PC-9 (cell line): ENCODE results near the gene PTPMT1. TPM values are rescaled to one million over a fixed set of nuclear protein-coding genes. Genes with fewer than 3 reads are reported as not detected.
A peak's percentile ranks its signal among the peaks of the same experiment; 100 is the strongest.

Experiments
- BruUV-seq: library from RNA; stranded (reverse); fragments of 400-500 nt; replicated peaks from 2 replicates; lab custom pipeline; 2021; lab: Mats Ljungman, UMichigan
- CTCF ChIA-PET: fragments of 300-600 bp; sonication (Branson Sonifier 250); formaldehyde crosslinking; loops from one replicate; lab custom pipeline; 2022; ENCODE audit warnings: antibody characterized with exemption; lab: Charles Lee
- POLR2A ChIA-PET: fragments of 300-600 bp; sonication (Branson Sonifier 250); formaldehyde crosslinking; loops from one replicate; lab custom pipeline; 2022; ENCODE audit warnings: antibody characterized with exemption; ENCODE audit not compliant: unreplicated experiment; lab: Charles Lee
- DNase-seq, 2 experiments: peaks; one replicate each; pipeline versions ENCODE4 v3.0.0 to v3.0.0-alpha.2; 2015 to 2022; ENCODE audit warnings: mixed read lengths in 1 of 2
- H2AFZ ChIP-seq: fragments of 200-600 bp; sonication (generic); 2 replicates; pipeline ENCODE4 v1.8.1; 2017; ENCODE audit warnings: antibody characterized with exemption
- H3F3A ChIP-seq: fragments of 200-600 bp; sonication (generic); 2 replicates; pipeline ENCODE4 v1.8.1; 2017; ENCODE audit warnings: antibody characterized with exemption, mild to moderate bottlenecking, low read depth; ENCODE audit not compliant: insufficient read depth
- H3K27ac ChIP-seq: fragments of 200-600 bp; sonication (generic); 2 replicates; pipeline ENCODE4 v1.6.1; 2016; ENCODE audit warnings: mixed run types
- H3K27me3 ChIP-seq: fragments of 200-600 bp; sonication (generic); 2 replicates; pipeline ENCODE4 v1.6.1; 2016; ENCODE audit warnings: low read depth, mixed run types; ENCODE audit not compliant: insufficient read depth
- H3K36me3 ChIP-seq: fragments of 200-600 bp; sonication (generic); 2 replicates; pipeline ENCODE4 v1.6.1; 2016; ENCODE audit warnings: low read depth, mixed run types
- H3K4me1 ChIP-seq: fragments of 200-600 bp; sonication (generic); replicated peaks from 2 replicates; pipeline ENCODE4 v1.6.1; 2016; ENCODE audit warnings: mixed run types; ENCODE audit not compliant: insufficient read depth
- H3K4me2 ChIP-seq: fragments of 200-600 bp; sonication (generic); 2 replicates; pipeline ENCODE4 v1.6.1; 2017; ENCODE audit warnings: mixed run types
- H3K4me3 ChIP-seq: fragments of 200-600 bp; sonication (generic); 2 replicates; pipeline ENCODE4 v1.6.1; 2016; ENCODE audit warnings: mixed run types
- H3K79me2 ChIP-seq: fragments of 200-600 bp; sonication (generic); 2 replicates; pipeline ENCODE4 v1.6.1; 2017; ENCODE audit warnings: low read depth, mixed run types
- H3K9me2 ChIP-seq: fragments of 200-600 bp; sonication (generic); 2 replicates; pipeline ENCODE4 v1.8.1; 2017; ENCODE audit warnings: mild to moderate bottlenecking; ENCODE audit not compliant: insufficient read depth
- H3K9me3 ChIP-seq: fragments of 200-600 bp; sonication (generic); 2 replicates; pipeline ENCODE4 v1.8.1; 2016; ENCODE audit warnings: low read depth; ENCODE audit not compliant: insufficient read depth
- H4K20me1 ChIP-seq: fragments of 200-600 bp; sonication (generic); 2 replicates; pipeline ENCODE4 v1.8.1; 2017; ENCODE audit not compliant: insufficient read depth
- CTCF ChIP-seq: fragments of 200-600 bp; sonication (generic); conservative IDR thresholded peaks from 2 replicates; pipeline ENCODE4 v1.6.1; 2017; ENCODE audit warnings: mixed run types, antibody characterized with exemption, mild to moderate bottlenecking, moderate library complexity
- EZH2 ChIP-seq: fragments of 200-600 bp; sonication (generic); IDR thresholded peaks from 2 replicates; pipeline ENCODE4 v1.8.0; 2017; ENCODE audit warnings: antibody characterized with exemption, low read depth
- intact Hi-C: fragments of 100-400 bp; cut with micrococcal nuclease; formaldehyde crosslinking; loops from one replicate; pipeline ENCODE4 v1.10.0; 2022; ENCODE audit not compliant: unreplicated experiment
- total RNA-seq: library from RNA; stranded (reverse); gene quantifications from 2 replicates; pipeline ENCODE4 v1.2.3, GENCODE V29; 2021

PTPMT1 gene
- total RNA-seq, 1 experiment from 2014 or later = 79.0 TPM

GRCh38 chr11:47615249-47615648, 49.9 kb downstream of the PTPMT1 start:
- DNase-seq = no peak
- peaks cover 3% of the 10 kb centered on the region for H3F3A ChIP-seq
- no peak overlapping the region for H2AFZ ChIP-seq
- H3K79me2 ChIP-seq = no peaks in the 10 kb centered on the region
- H3K27me3 ChIP-seq = no peaks in the 10 kb centered on the region
- no TSS peak for BruUV-seq
- no peak overlapping the region for H3K4me3 ChIP-seq
- intact Hi-C loops = loop anchor here (5.0 kb wide), 1 partner anchor 163 kb away; no protein-coding TSS in a partner anchor
- H3K4me2 ChIP-seq = no peak overlapping the region
- no peaks in the 10 kb centered on the region for H3K36me3 ChIP-seq
- CTCF ChIA-PET = no interaction called here
- no peaks in the 10 kb centered on the region for H3K9me3 ChIP-seq
- H3K9me2 ChIP-seq = no peaks in the 10 kb centered on the region
- POLR2A ChIA-PET = no interaction called here
- H4K20me1 ChIP-seq = no peaks in the 10 kb centered on the region
- H3K4me1 ChIP-seq = no peaks in the 10 kb centered on the region
- H3K27ac ChIP-seq = no peak overlapping the region
- TF ChIP-seq CTCF (no peak), EZH2 (no peak)

GRCh38 chr11:47616726-47617416, 51.5 kb downstream of the PTPMT1 start:
- Histone ChIP-seq H3K9me2 (no peaks in the 10 kb centered on the region), H3K4me2 (no peak overlapping the region), H3F3A (peaks cover 3% of the 10 kb centered on the region), H2AFZ (no peak overlapping the region), H3K4me1 (no peaks in the 10 kb centered on the region), H3K4me3 (no peak overlapping the region), H4K20me1 (no peaks in the 10 kb centered on the region), H3K27me3 (no peaks in the 10 kb centered on the region), H3K36me3 (peaks cover 8% of the 10 kb centered on the region), H3K27ac (no peak overlapping the region), H3K79me2 (no peaks in the 10 kb centered on the region), H3K9me3 (no peaks in the 10 kb centered on the region)
- no TSS peak for BruUV-seq
- TF ChIP-seq EZH2 (no peak), CTCF (peak; percentile 69)
- POLR2A ChIA-PET = no interaction called here
- intact Hi-C loops = loop anchor here (2.0 to 5.0 kb wide), 2 partner anchors 165 to 242 kb away; no protein-coding TSS in a partner anchor
- CTCF ChIA-PET = no interaction called here
- peak in 1 of 2 experiments; percentile 32 for DNase-seq

- Histone ChIP-seq H3K9me3 (no peaks in the 10 kb centered on the region), H3F3A (peaks cover 3% of the 10 kb centered on the region), H3K27ac (no peak overlapping the region), H3K36me3 (peaks cover 11% of the 10 kb centered on the region), H2AFZ (no peak overlapping the region), H3K4me3 (no peak overlapping the region), H4K20me1 (no peaks in the 10 kb centered on the region), H3K79me2 (no peaks in the 10 kb centered on the region), H3K4me1 (no peaks in the 10 kb centered on the region), H3K9me2 (no peaks in the 10 kb centered on the region), H3K4me2 (no peak overlapping the region), H3K27me3 (no peaks in the 10 kb centered on the region)
- intact Hi-C loops = loop anchor here (2.0 to 5.0 kb wide), 2 partner anchors 165 to 243 kb away; no protein-coding TSS in a partner anchor
- ChIA-PET POLR2A (no interaction called here), CTCF (interaction anchor here (0.6 kb wide), 1 partner anchor 76 kb away, joined by 4 read pairs; no protein-coding TSS in a partner anchor)
- no peak for DNase-seq
- no TSS peak for BruUV-seq
- TF ChIP-seq CTCF = 0 out of 2 replicates have a peak, but pooled peaks have one; percentile 4
- no peak for TF ChIP-seq EZH2
Observed at GRCh38 chr11:47617417-47617809, 52.0 kb downstream of the PTPMT1 start.
